Smooth muscle cell (in vitro differentiated cells): ENCODE measurements around the gene CYFIP2. TPM values are rescaled to one million over a fixed set of nuclear protein-coding genes. Genes with fewer than 3 reads are reported as not detected.

Experiments used
- DNase-seq: peaks from one replicate; lab custom pipeline; 2025; ENCODE audit not compliant: unreplicated experiment; lab: John Stamatoyannopoulos, UW
- H2AFZ ChIP-seq: fragments of 200-600 bp; sonication (generic); 2 replicates; pipeline ENCODE4 v1.6.0; 2016; ENCODE audit warnings: antibody characterized with exemption, low read depth, mild to moderate bottlenecking
- H3F3A ChIP-seq: fragments of 200-600 bp; sonication (generic); 2 replicates; pipeline ENCODE4 v1.6.0; 2017; ENCODE audit warnings: antibody characterized with exemption, low read depth
- H3K27ac ChIP-seq: fragments of 200-600 bp; sonication (generic); 2 replicates; pipeline ENCODE4 v1.5.1; 2016; ENCODE audit warnings: low read depth, mild to moderate bottlenecking
- H3K27me3 ChIP-seq: fragments of 200-600 bp; sonication (generic); 2 replicates; pipeline ENCODE4 v1.6.1; 2016; ENCODE audit warnings: low read depth, mild to moderate bottlenecking
- H3K36me3 ChIP-seq: fragments of 200-600 bp; sonication (generic); 2 replicates; pipeline ENCODE4 v1.5.1; 2016; ENCODE audit warnings: low read depth
- H3K4me1 ChIP-seq: fragments of 200-600 bp; sonication (generic); 2 replicates; pipeline ENCODE4 v1.5.1; 2016; ENCODE audit warnings: low read depth
- H3K4me2 ChIP-seq: fragments of 200-600 bp; sonication (generic); 2 replicates; pipeline ENCODE4 v1.6.0; 2016; ENCODE audit warnings: mild to moderate bottlenecking
- H3K4me3 ChIP-seq: fragments of 200-600 bp; sonication (generic); 2 replicates; pipeline ENCODE4 v1.5.1; 2016; ENCODE audit warnings: mild to moderate bottlenecking
- H3K79me2 ChIP-seq: fragments of 200-600 bp; sonication (generic); 2 replicates; pipeline ENCODE4 v1.6.0; 2016; ENCODE audit warnings: low read depth, mild to moderate bottlenecking
- H3K9ac ChIP-seq: fragments of 200-600 bp; sonication (generic); 2 replicates; pipeline ENCODE4 v1.6.0; 2016; ENCODE audit warnings: low read depth
- H3K9me3 ChIP-seq: fragments of 200-600 bp; sonication (generic); replicated peaks from 2 replicates; pipeline ENCODE4 v1.5.1; 2016; ENCODE audit warnings: low read depth
- H4K20me1 ChIP-seq: fragments of 200-600 bp; sonication (generic); 2 replicates; pipeline ENCODE4 v1.6.0; 2016; ENCODE audit warnings: low read depth
- WGBS: methylation state at CpG from one replicate; pipeline ENCODE4 v1.1.7; 2016; ENCODE audit warnings: low lambda C conversion rate; 5-methylcytosine and 5-hydroxymethylcytosine counted together
- polyA plus RNA-seq: library from polyadenylated mRNA; unstranded; fragments of >200 nt; fragmentation: Nextera tagmentation; extraction: Ambion mirVana; gene quantifications from 2 replicates; pipeline ENCODE4 v1.2.1, GENCODE V29; 2016
- total RNA-seq: library from RNA; depleted of rRNA; stranded (reverse); fragments of >200 nt; gene quantifications from 2 replicates; pipeline ENCODE4 v1.2.3, GENCODE V29; 2014
- TF ChIP-seq, protein P1 (sequence below): fragments of 200-600 bp; sonication (generic); IDR thresholded peaks from 2 replicates; pipeline ENCODE4 v1.5.1; 2017; ENCODE audit warnings: borderline replicate concordance, mild to moderate bottlenecking, antibody characterized with exemption; ENCODE audit not compliant: insufficient read depth, poor library complexity, severe bottlenecking

CYFIP2 gene
- total and polyA plus RNA-seq, 2 experiments from 2014 or later = 11.4 to 17.8 TPM

DNA sequence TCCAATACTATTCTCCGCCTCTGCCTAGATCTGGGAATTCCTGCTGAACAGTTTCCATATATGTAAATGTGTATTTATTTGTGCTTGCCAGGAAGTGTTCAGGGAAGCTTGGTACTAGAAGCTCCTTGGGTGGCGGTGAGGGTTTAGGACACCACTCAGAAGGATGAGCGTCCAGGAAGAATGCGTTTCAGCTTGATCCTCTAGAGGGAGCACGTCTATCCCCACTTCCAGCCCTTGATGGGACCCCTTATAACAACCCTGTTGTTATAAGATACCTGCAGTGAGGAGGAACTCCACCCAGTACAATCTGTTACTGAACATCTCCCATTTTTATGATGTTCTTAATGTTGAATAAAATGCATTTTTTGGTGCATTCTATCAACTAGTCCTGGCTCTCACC is 88.9 kb downstream of the CYFIP2 start:
- H3K27me3 ChIP-seq = no peaks in the 10 kb centered on the region
- H3K36me3 ChIP-seq = no peaks in the 10 kb centered on the region
- H3K4me1 ChIP-seq = no peaks in the 10 kb centered on the region
- WGBS = 45% methylated on average over 5 of the region's 5 CpGs
- TF ChIP-seq, protein P1, sequence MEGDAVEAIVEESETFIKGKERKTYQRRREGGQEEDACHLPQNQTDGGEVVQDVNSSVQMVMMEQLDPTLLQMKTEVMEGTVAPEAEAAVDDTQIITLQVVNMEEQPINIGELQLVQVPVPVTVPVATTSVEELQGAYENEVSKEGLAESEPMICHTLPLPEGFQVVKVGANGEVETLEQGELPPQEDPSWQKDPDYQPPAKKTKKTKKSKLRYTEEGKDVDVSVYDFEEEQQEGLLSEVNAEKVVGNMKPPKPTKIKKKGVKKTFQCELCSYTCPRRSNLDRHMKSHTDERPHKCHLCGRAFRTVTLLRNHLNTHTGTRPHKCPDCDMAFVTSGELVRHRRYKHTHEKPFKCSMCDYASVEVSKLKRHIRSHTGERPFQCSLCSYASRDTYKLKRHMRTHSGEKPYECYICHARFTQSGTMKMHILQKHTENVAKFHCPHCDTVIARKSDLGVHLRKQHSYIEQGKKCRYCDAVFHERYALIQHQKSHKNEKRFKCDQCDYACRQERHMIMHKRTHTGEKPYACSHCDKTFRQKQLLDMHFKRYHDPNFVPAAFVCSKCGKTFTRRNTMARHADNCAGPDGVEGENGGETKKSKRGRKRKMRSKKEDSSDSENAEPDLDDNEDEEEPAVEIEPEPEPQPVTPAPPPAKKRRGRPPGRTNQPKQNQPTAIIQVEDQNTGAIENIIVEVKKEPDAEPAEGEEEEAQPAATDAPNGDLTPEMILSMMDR = peak; percentile 27
- no peak overlapping the region for H3K4me2 ChIP-seq
- H3K9me3 ChIP-seq = no peaks in the 10 kb centered on the region
- no peaks in the 10 kb centered on the region for H4K20me1 ChIP-seq
- H3K79me2 ChIP-seq = no peaks in the 10 kb centered on the region
- H3K27ac ChIP-seq = no peak overlapping the region
- H3F3A ChIP-seq = no peaks in the 10 kb centered on the region
- no peak overlapping the region for H2AFZ ChIP-seq
- H3K9ac ChIP-seq = no peak overlapping the region
- no peak for DNase-seq
- no peak overlapping the region for H3K4me3 ChIP-seq

DNA sequence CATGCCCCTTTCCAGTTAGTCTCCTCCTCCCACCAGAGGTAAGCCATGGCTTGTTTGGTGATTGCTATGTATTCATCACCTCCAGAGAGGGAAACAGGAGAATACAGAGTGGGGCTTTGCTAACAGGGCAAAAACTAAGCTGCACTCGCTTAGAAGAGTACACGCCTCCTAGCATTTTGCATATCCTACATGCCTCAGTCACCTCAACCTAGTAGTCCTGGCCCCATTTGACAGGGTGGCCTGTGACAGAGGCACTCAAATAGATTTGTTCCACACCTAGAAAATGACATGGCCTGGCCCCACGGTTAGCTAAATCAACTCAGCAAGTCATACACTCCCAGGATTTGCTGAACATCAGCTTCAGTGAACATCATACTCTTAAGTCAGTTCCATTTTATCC is 90.7 kb downstream of the CYFIP2 start:
- no peaks in the 10 kb centered on the region for H4K20me1 ChIP-seq
- H3F3A ChIP-seq = no peaks in the 10 kb centered on the region
- H3K9me3 ChIP-seq = no peaks in the 10 kb centered on the region
- H3K4me1 ChIP-seq = no peaks in the 10 kb centered on the region
- no peaks in the 10 kb centered on the region for H3K36me3 ChIP-seq
- H3K4me3 ChIP-seq = no peak overlapping the region
- H3K9ac ChIP-seq = no peak overlapping the region
- H2AFZ ChIP-seq = no peak overlapping the region
- TF ChIP-seq, protein P1 = no peak
- H3K27me3 ChIP-seq = no peaks in the 10 kb centered on the region
- H3K4me2 ChIP-seq = no peak overlapping the region
- no peak overlapping the region for H3K27ac ChIP-seq
- 93% methylated on average over 3 of the region's 3 CpGs for WGBS
- H3K79me2 ChIP-seq = no peaks in the 10 kb centered on the region
- DNase-seq = no peak

DNA sequence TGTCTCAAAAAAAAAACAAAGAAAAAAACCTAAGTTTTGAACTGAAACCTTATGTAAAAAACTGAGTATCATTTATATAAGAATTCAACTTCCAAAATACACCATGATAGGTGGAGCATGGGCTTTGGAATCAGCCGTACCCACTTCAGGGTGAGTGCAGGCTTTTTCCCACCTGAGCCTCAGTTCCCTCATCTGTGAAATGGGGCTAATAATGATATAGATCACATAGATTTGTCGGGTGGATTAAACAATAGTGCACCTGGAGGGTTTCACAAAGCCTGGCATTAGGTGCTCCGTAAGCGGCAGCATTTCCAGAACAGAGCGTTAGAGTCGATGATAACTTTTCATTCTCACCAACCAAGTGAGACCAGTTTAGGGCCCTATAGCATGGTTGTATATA is 91.9 kb downstream of the CYFIP2 start:
- H3K27me3 ChIP-seq = no peaks in the 10 kb centered on the region
- no peak overlapping the region for H3K27ac ChIP-seq
- H4K20me1 ChIP-seq = no peaks in the 10 kb centered on the region
- H2AFZ ChIP-seq = no peak overlapping the region
- H3K4me1 ChIP-seq = no peaks in the 10 kb centered on the region
- H3F3A ChIP-seq = no peaks in the 10 kb centered on the region
- no peak overlapping the region for H3K4me3 ChIP-seq
- no peaks in the 10 kb centered on the region for H3K36me3 ChIP-seq
- no peak overlapping the region for H3K4me2 ChIP-seq
- WGBS = 89% methylated on average over 6 of the region's 6 CpGs
- no peaks in the 10 kb centered on the region for H3K9me3 ChIP-seq
- TF ChIP-seq, protein P1 = no peak
- no peak overlapping the region for H3K9ac ChIP-seq
- H3K79me2 ChIP-seq = no peaks in the 10 kb centered on the region
- no peak for DNase-seq

DNA sequence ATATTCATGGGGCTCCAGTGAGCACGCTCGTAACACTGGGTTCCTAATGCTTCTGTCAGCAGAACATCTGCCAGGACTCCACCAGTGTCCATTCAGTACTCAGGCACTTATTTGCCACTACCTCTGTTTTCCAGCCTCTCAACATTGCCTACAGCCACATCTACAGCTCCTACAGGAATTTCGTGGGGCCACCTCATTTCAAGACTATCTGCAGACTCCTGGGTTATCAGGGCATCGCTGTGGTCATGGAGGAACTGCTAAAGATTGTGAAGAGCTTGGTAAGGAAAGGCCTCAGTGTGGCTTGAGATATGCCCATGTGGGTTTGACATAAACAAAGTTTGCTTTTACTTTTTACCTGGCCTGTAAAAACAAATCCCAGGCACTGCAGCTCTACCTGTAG is 92.9 kb downstream of the CYFIP2 start:
- Histone ChIP-seq H3K36me3 (no peaks in the 10 kb centered on the region), H3K4me2 (no peak overlapping the region), H4K20me1 (no peaks in the 10 kb centered on the region), H3K27me3 (no peaks in the 10 kb centered on the region), H3K4me1 (no peaks in the 10 kb centered on the region), H3K9me3 (no peaks in the 10 kb centered on the region), H3K4me3 (no peak overlapping the region), H2AFZ (no peak overlapping the region), H3K9ac (no peak overlapping the region), H3F3A (no peaks in the 10 kb centered on the region), H3K27ac (no peak overlapping the region), H3K79me2 (no peaks in the 10 kb centered on the region)
- 85% methylated on average over 4 of the region's 4 CpGs for WGBS
- DNase-seq = no peak
- TF ChIP-seq, protein P1 = no peak
